H7 (cell line): ENCODE data around the gene TMEM98. TPM values are rescaled to one million over a fixed set of nuclear protein-coding genes. Genes with fewer than 3 reads are reported as not detected.
"Not testable (repeated sequence)": the region's sequence is repeated elsewhere in the genome, so short reads cannot be mapped to it uniquely, and the experiment has no call there.

Experiments
- DNase-seq: peaks from one replicate; pipeline ENCODE4 v3.0.0; 2012
- H3K27me3 ChIP-seq: 2 replicates; pipeline ENCODE4 v1.6.0; 2011; ENCODE audit warnings: mild to moderate bottlenecking, low read length; ENCODE audit not compliant: control insufficient read depth, insufficient read depth
- H3K36me3 ChIP-seq: replicated peaks from 2 replicates; pipeline ENCODE4 v1.5.1; 2011; ENCODE audit warnings: low read length; ENCODE audit not compliant: control insufficient read depth, insufficient read depth
- H3K4me3 ChIP-seq: 2 replicates; pipeline ENCODE4 v1.5.1; 2011; ENCODE audit warnings: low read depth, mild to moderate bottlenecking, control low read depth, low read length, moderate library complexity; ENCODE audit not compliant: insufficient read depth
- total RNA-seq: library from RNA; depleted of rRNA; stranded (reverse); fragments of >200 nt; shearing (Covaris generic); gene quantifications from 2 replicates; pipeline ENCODE4 v1.2.3, GENCODE V29; 2014

Gene TMEM98
- total RNA-seq, 1 experiment from 2014 or later = 76.5 TPM

DNA sequence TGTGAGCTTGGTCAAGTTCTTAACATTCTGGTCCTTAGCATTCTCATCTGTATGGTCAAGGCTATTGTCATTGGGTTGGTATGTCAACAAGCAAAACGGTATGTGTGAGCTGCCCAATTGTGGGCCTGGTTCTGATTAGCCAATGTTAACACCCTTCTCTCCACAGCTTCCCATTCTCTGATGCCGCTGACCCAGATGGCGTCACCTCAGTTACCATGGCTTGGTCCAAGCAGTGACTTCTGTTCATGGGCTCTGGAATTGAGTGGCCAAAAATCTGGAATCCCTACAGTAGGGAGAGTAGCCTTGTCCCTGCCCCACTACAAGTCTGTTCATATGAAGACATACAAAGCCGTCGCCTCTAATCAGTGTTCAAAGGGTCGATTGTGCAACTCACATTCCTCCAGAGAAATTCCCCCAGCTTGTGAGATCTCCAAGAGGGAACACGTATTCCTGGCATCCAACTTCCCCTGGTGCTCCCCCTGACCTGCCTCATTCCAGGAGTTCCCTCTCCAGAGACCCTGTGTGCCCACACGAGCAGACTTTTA lies 15.8 kb downstream of the TMEM98 start:
- no peak for DNase-seq
- no peak overlapping the region for H3K4me3 ChIP-seq
- no peaks in the 10 kb centered on the region for H3K27me3 ChIP-seq

DNA sequence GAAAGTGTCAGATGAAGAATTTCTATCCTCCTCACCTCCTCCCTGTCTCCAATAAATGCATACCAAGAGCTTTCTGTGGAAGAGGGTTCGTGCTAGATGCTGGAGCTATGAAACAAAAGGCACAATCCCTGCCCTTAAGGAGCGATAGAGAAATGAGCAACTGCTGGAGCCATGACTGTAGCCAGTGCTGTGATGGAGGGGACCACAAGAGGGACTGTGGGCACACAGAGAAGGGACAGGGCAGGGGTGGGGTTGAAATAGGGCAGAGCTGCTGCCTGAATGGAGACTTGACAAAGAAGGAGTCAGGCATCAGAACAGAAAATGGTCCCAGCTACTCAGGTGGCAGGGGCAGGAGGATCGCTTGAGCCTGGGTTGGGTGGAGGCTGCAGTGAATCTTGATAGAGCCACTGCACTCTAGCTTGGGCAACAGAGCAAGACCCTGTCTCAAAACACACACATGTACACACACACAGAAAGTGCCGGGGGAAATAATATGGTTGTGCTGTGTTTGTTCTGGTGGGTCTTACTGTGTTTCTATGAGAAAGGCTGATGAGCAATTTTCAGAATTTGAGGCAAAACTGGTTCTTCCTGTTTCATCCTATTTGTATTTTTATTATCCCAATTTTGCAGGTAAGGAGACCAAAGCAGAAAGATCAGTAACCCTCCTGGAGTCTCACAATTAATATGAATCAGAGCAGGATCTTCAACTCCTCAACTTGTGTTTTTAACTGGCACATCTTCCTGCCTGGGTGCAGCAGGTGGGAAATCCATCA lies 16.5 kb downstream of the TMEM98 start:
- peaks cover 3% of the 10 kb centered on the region for H3K36me3 ChIP-seq
- no peak for DNase-seq
- H3K27me3 ChIP-seq = no peaks in the 10 kb centered on the region
- no peak overlapping the region for H3K4me3 ChIP-seq

More for the DNA sequence above, 15.8 kb downstream of the TMEM98 start:
- H3K36me3 ChIP-seq = peaks cover 3% of the 10 kb centered on the region

GRCh38 chr17:32946375-32947135 lies 18.6 kb downstream of the TMEM98 start:
- Histone ChIP-seq H3K36me3 (0 out of 2 replicates have a peak, but pooled peaks cover 1% of the 10 kb centered on the region), H3K27me3 (no peaks in the 10 kb centered on the region), H3K4me3 (no peak overlapping the region)

DNA sequence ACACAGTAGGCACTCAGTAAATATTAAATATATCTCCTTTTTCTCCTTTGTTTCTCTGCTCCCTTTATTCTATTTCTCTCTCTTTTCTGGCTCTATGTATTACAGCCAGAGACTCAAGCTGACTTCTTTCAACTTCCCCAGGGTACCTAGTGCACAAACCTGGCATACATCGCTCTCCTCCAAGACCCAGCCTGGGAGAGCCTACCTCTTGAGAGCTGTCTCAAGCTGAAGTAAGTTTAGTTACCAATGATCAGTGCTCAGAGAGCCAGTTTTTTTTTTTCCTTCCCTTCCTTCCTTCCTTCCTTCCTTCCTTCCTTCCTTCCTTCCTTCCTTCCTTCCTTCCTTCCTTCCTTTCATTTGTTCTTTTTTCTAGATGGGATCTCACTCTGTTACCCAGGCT lies 19.8 kb downstream of the TMEM98 start:
- DNase-seq = no peak
- Histone ChIP-seq H3K27me3 (no peaks in the 10 kb centered on the region), H3K4me3 (no peak overlapping the region), H3K36me3 (no peaks in the 10 kb centered on the region)

More at GRCh38 chr17:32946375-32947135, 18.6 kb downstream of the TMEM98 start:
- DNase-seq = no peak

GRCh38 chr17:32949181-32949580 lies 21.2 kb downstream of the TMEM98 start:
- Histone ChIP-seq H3K4me3 (no peak overlapping the region), H3K36me3 (no peaks in the 10 kb centered on the region), H3K27me3 (no peaks in the 10 kb centered on the region)
- no peak for DNase-seq

GRCh38 chr17:32952491-32952890 lies 24.5 kb downstream of the TMEM98 start:
- not testable (repeated sequence) for DNase-seq, H3K4me3 ChIP-seq, H3K27me3 ChIP-seq, H3K36me3 ChIP-seq

- Histone ChIP-seq H3K4me3 (no peak overlapping the region), H3K27me3 (no peaks in the 10 kb centered on the region), H3K36me3 (no peaks in the 10 kb centered on the region)
- no peak for DNase-seq
These were observed 25.1 kb downstream of the TMEM98 start for GRCh38 chr17:32953045-32953444.

- H3K27me3 ChIP-seq = no peaks in the 10 kb centered on the region
- no peaks in the 10 kb centered on the region for H3K36me3 ChIP-seq
- H3K4me3 ChIP-seq = no peak overlapping the region
- no peak for DNase-seq
These were observed 25.9 kb downstream of the TMEM98 start for GRCh38 chr17:32953857-32954256.

DNA sequence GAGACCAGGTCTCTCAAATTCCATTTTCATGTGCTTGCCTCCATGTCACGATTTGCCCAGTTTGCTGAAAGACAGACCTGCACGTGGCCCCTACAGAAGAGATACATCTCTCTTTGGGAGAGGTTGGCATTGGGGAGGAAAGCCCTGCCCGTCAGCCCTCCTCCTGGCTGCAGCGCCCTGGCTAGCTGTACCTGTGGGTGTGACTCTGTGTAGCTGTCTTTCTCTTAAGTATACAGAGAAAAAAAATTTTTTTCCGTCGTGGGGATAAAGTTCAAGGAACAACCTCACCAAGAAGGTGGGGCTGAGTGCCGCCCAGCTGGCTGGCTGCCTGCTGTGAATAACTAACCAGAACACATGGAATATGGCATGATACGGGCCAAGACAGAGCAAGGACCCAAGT lies 26.5 kb downstream of the TMEM98 start:
- Histone ChIP-seq H3K4me3 (no peak overlapping the region), H3K27me3 (no peaks in the 10 kb centered on the region), H3K36me3 (no peaks in the 10 kb centered on the region)
- no peak for DNase-seq

DNA sequence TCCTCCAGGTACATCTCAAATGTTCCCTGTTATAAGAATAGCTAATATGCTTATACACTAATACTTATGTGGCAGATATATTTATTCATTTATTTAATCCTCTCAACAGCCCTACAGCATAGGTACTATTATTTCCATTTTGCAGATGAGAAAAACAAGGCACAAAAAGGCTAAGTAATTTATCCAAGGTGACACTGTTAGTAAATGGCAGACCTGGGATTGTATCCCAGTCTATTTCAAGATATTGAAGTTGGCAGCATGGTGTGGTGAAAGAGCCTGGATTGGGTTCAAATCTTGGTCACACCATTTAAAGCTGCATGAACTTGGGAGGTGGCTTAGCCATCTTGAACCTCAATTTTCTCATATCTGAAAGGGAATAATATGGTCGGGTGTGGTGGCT lies 27.2 kb downstream of the TMEM98 start:
- no peak for DNase-seq

GRCh38 chr17:32956240-32956970 lies 28.5 kb downstream of the TMEM98 start:
- Histone ChIP-seq H3K36me3 (no peaks in the 10 kb centered on the region), H3K4me3 (no peak overlapping the region), H3K27me3 (no peaks in the 10 kb centered on the region)
- DNase-seq = no peak

More for the DNA sequence above, 27.2 kb downstream of the TMEM98 start:
- no peaks in the 10 kb centered on the region for H3K36me3 ChIP-seq
- H3K4me3 ChIP-seq = no peak overlapping the region
- no peaks in the 10 kb centered on the region for H3K27me3 ChIP-seq

GRCh38 chr17:32958418-32958817 lies 30.5 kb downstream of the TMEM98 start:
- Histone ChIP-seq H3K27me3 (no peaks in the 10 kb centered on the region), H3K4me3 (no peak overlapping the region), H3K36me3 (no peaks in the 10 kb centered on the region)
- DNase-seq = no peak

- Histone ChIP-seq H3K27me3 (no peaks in the 10 kb centered on the region), H3K4me3 (no peak overlapping the region), H3K36me3 (no peaks in the 10 kb centered on the region)
- DNase-seq = no peak
These were observed 32.9 kb downstream of the TMEM98 start for GRCh38 chr17:32960815-32961214.

DNA sequence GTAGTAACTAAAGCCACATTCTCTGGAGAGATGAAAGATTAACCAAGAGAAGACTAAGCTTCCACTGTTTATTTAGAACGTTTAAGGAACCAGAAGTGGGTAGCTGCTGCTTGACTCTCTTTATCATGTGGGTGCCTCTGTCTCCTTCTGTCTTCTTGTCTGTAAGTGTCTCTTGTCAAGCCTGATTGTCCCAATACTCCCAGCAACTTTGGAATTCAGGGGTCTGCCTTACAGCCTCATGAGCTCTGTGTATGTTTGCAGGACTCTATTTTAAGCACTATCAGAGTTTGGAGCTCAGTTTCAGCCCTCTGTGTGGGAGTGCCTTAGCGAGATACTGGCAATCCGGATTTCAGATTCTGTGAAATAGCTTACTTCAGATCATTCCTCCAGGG lies 34.4 kb downstream of the TMEM98 start:
- H3K36me3 ChIP-seq = no peaks in the 10 kb centered on the region
- no peak for DNase-seq
- H3K27me3 ChIP-seq = no peaks in the 10 kb centered on the region
- H3K4me3 ChIP-seq = no peak overlapping the region
